Upper lobe of right lung (tissue), 1 donor: ENCODE measurements around the gene MGARP. TPM values are rescaled to one million over a fixed set of nuclear protein-coding genes. Genes with fewer than 3 reads are reported as not detected.
"Not testable (repeated sequence)": the region's sequence is repeated elsewhere in the genome, so short reads cannot be mapped to it uniquely, and the experiment has no call there.

Source experiments
- ATAC-seq: fragments of 200-7000 bp; cut with Tn5 transposase; one replicate; pipeline ENCODE4 v1.9.1; 2020; ENCODE audit warnings: mild to moderate bottlenecking, moderate library complexity
- DNase-seq: peaks from one replicate; pipeline ENCODE4 v3.0.0-alpha.2; 2020
- H3K27ac ChIP-seq: fragments of 200-600 bp; one replicate; pipeline ENCODE4 v1.8.0; 2022
- H3K27me3 ChIP-seq: fragments of 200-600 bp; one replicate; pipeline ENCODE4 v1.8.0; 2022; ENCODE audit warnings: mild to moderate bottlenecking
- H3K36me3 ChIP-seq: fragments of 200-600 bp; one replicate; pipeline ENCODE4 v1.8.0; 2022
- H3K4me1 ChIP-seq: fragments of 200-600 bp; one replicate; pipeline ENCODE4 v1.8.0; 2022
- H3K4me3 ChIP-seq: fragments of 200-600 bp; one replicate; pipeline ENCODE4 v1.8.0; 2022; ENCODE audit warnings: mild to moderate bottlenecking
- H3K9me3 ChIP-seq: fragments of 200-600 bp; one replicate; pipeline ENCODE4 v1.8.0; 2022
- CTCF ChIP-seq: fragments of 200-600 bp; IDR thresholded peaks from one replicate; pipeline ENCODE4 v1.8.0; 2022; ENCODE audit warnings: antibody characterized with exemption
- intact Hi-C: fragments of 100-400 bp; cut with DNase I; formaldehyde crosslinking; loops from one replicate; pipeline ENCODE4 v1.11.0; 2022
- total RNA-seq: library from RNA; stranded (reverse); fragmentation: NEBNext Ultra II Directional; extraction: Animal tissue kit (Norgen Biotek cat#: 25700); gene quantifications from one replicate; pipeline ENCODE4 v1.2.1, GENCODE V29; 2021
- donor health status: DM: no; HTN: yes; CAD: no; lungs with severe emphysema.

The MGARP gene
- total RNA-seq, 1 donor from 2014 or later = 0.75 TPM

- no peak for ATAC-seq
- no peak for TF ChIP-seq CTCF
- Histone ChIP-seq H3K4me3 (no peak overlapping the region), H3K27ac (no peak overlapping the region), H3K4me1 (peaks cover 11% of the 10 kb centered on the region), H3K9me3 (no peaks in the 10 kb centered on the region), H3K27me3 (no peaks in the 10 kb centered on the region), H3K36me3 (no peaks in the 10 kb centered on the region)
- DNase-seq = no peak
- intact Hi-C loops = no loop called here
These were observed 37.6 kb upstream of the MGARP start for GRCh38 chr4:139317635-139318034.

GRCh38 chr4:139316733-139317132, 36.7 kb upstream of the MGARP start:
- no peaks in the 10 kb centered on the region for H3K36me3 ChIP-seq
- no peak overlapping the region for H3K4me3 ChIP-seq
- H3K4me1 ChIP-seq = peaks cover 19% of the 10 kb centered on the region
- H3K27me3 ChIP-seq = no peaks in the 10 kb centered on the region
- no peak for ATAC-seq
- intact Hi-C loops = no loop called here
- no peak for DNase-seq
- TF ChIP-seq CTCF = no peak
- no peak overlapping the region for H3K27ac ChIP-seq
- H3K9me3 ChIP-seq = no peaks in the 10 kb centered on the region

- intact Hi-C loops = no loop called here
- H3K36me3 ChIP-seq = no peaks in the 10 kb centered on the region
- TF ChIP-seq CTCF = no peak
- H3K4me3 ChIP-seq = no peak overlapping the region
- no peaks in the 10 kb centered on the region for H3K9me3 ChIP-seq
- ATAC-seq (no peak), DNase-seq (no peak)
- peaks cover 21% of the 10 kb centered on the region for H3K4me1 ChIP-seq
- no peaks in the 10 kb centered on the region for H3K27me3 ChIP-seq
- H3K27ac ChIP-seq = no peak overlapping the region
These were observed 35.2 kb upstream of the MGARP start for GRCh38 chr4:139315221-139315675.

- H3K36me3 ChIP-seq = no peaks in the 10 kb centered on the region
- H3K4me3 ChIP-seq = no peak overlapping the region
- H3K4me1 ChIP-seq = peaks cover 21% of the 10 kb centered on the region
- H3K9me3 ChIP-seq = no peaks in the 10 kb centered on the region
- TF ChIP-seq CTCF = no peak
- DNase-seq = no peak
- no peaks in the 10 kb centered on the region for H3K27me3 ChIP-seq
- no peak overlapping the region for H3K27ac ChIP-seq
- intact Hi-C loops = no loop called here
- no peak for ATAC-seq
These were observed 34.2 kb upstream of the MGARP start for GRCh38 chr4:139314047-139314800.

- H3K27ac ChIP-seq, H3K27me3 ChIP-seq, H3K9me3 ChIP-seq, DNase-seq, H3K4me3 ChIP-seq, H3K36me3 ChIP-seq, ATAC-seq, intact Hi-C loops: not testable (repeated sequence)
- peaks cover 21% of the 10 kb centered on the region for H3K4me1 ChIP-seq
These were observed 33.4 kb upstream of the MGARP start for GRCh38 chr4:139313414-139313813.

- no peak for DNase-seq
- ATAC-seq = no peak
- Histone ChIP-seq H3K4me1 (peaks cover 21% of the 10 kb centered on the region), H3K4me3 (no peak overlapping the region), H3K27ac (no peak overlapping the region), H3K36me3 (no peaks in the 10 kb centered on the region), H3K9me3 (no peaks in the 10 kb centered on the region), H3K27me3 (no peaks in the 10 kb centered on the region)
- intact Hi-C loops = no loop called here
- no peak for TF ChIP-seq CTCF
These were observed 32.7 kb upstream of the MGARP start for GRCh38 chr4:139312552-139313332.
